Stimulated activated CD4-positive, alpha-beta T cell treated with anti-CD3 and anti-CD28 coated beads, Interleukin-15, amount 100 ng/mL, for 1 hour (primary cell): ENCODE results near the gene ACSF3.

ENCODE experiments used
- DNase-seq, 2 donors: peaks; one replicate each; pipeline ENCODE4 v3.0.0-alpha.2; 2020; ENCODE audit warnings: low read depth in 1 of 2, low spot score in 1 of 2

ACSF3 gene

DNA sequence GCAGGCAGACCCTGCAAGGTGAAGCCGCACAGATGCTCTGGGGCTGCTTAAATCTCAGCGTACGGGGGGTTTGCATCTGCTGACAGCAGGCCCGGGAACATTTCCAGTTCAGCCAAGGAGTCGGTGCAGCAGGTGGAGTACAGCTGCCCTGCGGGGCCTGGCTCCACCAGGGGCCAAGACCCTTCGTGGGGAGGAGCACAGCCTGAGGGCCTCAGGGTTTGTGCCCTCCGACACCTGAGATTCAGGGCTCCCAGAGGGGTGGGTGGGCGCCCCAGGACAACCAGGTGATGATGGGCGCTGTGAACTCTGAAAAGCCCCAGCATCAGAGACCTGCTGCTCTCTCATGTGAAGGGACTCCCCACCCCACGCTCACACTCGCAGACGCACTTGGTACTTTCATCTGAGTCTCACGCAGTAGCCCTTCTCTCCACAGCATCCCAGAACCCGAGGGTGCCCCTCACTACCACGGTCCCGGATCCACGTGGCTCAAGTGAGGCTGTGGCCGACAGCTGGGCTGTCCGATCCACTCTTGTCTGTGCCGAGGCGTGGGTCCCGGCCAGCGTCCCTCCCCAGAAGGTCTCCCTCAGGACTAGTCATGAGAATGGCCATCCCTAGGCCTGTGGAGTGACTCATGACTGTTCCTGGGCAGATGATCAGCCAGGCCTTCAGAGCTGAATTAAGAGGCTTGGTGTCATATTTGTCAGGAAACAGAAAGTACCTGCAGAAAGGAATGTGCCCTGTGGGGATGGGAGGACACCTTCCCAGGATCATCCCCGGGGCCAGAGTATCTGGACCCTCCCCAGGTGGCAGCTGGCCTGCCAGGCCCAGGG is 29.6 kb downstream of the ACSF3 start:
- no peak for DNase-seq

DNA sequence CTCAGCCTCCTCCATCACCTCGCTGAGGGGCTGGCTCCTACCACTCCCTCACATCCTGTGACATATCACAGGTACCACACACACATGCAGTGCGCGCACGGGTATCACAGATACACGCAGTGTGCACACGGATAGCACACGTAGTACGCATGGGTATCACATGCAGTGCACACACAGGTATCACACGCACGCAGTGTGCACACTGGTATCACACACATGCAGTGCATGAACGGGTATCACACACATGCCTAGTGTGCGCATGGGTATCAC is 30.1 kb downstream of the ACSF3 start:
- DNase-seq = no peak

DNA sequence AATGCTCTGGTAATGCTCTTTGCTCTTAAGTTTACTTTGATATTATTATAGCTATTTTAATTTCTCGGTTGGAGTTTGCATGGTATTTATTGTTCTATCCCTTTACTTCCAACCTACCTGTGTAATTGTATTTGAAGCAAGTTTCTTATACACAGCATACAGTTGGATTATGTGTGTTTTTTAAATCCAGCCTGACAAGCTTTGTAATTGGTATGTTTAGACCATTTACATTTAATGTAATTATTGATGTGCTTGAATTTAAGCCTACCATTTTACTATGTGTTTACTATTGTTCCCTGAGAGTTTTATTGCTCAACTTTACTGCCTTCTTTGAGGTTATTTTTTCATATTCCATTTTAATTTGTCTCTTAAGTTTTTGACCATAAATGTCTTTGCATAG is 35.7 kb downstream of the ACSF3 start:
- no peak for DNase-seq

DNA sequence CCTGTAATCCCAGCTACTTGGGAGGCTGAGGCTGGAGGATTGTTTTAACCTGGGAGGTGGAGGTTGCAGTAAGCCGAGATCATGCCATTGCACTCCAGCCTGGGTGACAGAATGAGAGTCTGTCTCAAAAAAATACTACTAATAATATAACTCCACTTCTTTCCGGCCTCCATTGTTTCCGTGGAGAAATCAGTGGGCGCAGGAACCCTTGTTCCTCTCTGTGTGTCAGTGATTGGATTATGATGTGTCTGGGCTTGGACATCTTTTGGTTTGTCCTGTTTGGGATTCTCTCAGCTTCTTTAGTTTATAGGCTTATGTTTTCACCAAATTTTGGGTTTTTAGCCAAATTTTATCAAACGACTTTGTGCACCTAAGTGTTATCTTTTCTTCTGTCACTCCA is 36.8 kb downstream of the ACSF3 start:
- no peak for DNase-seq

DNA sequence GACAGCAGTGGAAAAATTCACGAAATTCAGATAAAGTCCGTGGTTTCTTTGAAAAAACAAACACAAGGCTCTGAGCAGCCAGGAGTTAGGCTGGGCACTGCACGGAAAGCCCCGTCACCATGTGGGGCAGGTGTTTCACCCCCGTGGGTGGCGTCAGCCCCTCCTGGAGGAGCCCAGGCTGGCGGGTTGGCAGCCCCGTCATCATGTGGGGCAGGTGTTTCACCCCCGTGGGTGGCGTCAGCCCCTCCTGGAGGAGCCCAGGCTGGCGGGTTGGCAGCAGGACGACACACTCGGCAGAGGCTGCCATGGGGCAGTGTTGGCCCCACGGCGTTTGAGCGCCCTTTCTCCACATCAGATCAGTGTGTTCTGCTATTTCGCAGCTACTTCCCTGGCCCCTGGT is 38.1 kb downstream of the ACSF3 start:
- DNase-seq = no peak

DNA sequence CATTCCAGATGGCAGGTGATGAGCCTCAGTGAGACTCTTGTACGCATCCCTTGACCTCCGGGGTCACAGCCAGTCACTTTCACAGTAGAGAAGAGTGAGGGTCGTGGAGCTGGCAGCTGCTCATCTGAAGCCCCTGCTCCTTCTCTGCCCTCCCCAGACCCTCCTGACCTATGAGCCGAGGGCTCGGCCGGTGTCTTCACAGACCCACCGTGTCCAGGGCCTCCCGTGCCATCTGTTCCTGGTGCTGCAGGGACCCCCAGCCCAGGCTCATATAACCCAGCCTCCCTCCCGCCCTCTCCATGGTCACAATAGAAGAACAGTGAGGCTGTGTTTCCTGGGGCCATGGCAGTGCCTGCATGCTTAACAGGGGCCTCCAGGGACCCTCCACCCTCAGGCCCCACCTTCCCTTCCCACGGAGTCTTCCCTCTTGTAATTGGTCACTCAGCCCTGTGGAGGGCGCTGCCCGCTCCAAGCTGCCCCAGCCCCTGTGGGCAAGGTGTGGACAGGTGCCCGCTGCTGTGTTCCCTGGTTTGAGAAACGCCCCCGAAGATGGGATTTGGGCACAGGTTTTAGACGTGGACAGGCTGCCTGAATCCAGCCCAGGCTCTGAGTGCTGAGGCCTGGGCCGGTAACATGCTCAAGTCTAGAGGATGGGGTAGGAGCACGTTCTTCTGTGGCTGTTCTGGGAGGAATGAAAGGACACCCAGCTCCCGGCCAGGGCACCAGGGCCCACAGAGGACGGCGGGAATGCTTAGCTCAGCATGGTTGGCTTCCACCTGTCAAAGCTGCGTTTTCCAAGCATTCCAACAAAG is 38.7 kb downstream of the ACSF3 start:
- no peak for DNase-seq

DNA sequence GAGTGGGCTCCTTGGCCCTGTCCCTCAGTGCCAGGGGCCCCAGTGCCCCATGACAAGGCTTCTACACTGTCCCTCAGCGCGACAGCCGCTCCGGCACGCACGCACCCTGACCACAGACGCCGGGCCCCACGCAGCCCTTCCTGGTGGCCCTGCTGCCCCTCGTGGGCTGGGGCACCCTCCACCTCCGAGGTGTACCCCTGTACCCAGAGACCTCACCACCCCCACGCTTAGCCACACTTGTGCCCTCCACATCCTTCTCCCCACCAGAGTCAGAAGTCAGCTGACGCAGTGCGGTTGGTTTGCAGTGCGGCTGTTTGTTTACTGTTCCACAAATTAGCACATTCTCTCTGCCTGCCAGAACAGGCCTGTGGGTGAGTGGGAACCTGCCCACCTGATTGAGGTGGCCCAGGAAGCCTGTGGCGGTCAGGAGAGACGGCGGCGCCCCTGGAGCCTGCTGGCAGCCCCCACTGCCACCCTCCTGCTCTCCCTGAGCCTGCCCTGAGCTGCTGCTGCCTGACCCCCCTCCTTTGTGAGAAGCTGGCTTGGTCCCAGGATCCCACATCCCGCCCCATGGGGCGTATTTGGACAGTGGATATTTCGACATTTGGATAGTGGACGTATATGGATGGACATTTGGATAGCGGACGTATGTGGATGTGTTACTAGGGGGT is 39.9 kb downstream of the ACSF3 start:
- no peak for DNase-seq

DNA sequence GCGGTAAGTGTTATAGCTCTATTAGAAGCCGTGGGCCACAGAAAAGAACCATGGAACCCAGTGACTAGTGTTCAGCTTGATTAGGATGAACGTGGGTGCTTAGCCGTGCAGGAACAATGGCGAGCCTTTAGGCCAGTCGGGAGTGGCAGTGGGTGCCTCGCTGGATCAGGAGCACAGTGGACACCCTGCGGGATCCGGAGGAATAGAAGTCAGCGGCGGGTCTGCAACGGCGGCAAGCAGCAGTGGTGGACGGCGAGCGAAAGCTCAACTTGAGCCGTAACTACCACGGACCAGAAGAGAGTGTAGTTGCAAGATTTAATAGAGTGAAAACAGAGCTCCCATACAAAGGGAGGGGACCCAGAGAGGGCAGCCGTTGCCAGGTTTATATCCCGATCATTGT is 40.6 kb downstream of the ACSF3 start:
- no peak for DNase-seq

DNA sequence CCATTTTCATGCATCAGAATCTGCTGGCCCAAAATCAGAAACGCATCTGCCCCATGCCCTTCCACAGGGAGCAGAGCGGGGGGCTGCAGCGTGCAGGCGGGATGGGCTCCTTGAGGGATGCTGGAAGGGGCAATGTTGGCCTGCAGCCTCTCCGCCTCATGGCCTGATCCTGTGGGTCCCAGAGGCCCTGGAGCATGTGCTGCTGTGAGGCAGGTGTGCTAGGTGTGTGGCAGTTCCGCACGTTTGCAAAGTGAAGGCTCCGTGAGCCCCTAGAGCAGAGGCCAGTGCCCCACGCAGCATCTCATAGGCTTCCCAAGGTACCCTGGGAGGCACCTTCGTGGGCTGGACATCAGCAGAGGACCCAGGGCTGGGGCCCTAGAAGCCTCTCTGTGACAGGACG is 41.5 kb downstream of the ACSF3 start:
- no peak for DNase-seq

DNA sequence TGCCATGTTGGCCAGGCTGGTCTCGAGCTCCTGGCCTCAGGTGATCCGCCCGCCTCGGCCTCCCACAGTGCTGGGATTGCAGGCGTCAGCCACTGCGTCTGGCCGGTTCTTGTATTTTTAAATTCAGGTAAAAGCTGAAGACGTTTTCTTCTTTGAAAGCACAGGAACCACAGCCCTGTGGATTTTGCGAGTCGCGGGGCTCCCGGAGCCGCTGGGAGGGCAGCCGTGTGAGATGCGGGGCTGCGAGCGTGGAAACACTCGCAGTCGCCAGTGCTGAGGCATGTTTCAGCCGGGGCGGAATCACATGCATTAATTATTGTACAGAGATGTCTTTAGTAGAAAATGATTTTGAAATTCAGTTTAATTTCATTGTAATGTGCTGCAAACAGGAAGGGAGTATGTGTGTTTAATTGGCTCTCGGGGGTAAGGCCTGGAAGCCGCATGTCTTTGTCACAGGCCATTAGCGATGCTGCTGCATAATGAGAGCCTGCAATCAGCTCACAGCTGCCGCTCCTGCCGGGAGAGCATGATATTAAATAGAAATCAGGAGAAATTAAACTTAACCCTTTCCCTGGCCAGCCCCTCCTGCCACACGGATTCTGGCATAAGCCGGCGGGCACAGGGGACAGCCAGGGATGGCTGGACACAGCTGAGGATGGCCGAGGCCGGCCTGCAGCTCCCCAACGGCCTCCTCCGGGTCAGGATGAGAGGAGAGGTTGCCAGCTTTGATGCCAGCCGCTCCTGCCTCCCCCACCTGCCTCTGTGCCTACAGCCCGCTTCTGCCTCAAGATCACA is 42.5 kb downstream of the ACSF3 start:
- DNase-seq = no peak

DNA sequence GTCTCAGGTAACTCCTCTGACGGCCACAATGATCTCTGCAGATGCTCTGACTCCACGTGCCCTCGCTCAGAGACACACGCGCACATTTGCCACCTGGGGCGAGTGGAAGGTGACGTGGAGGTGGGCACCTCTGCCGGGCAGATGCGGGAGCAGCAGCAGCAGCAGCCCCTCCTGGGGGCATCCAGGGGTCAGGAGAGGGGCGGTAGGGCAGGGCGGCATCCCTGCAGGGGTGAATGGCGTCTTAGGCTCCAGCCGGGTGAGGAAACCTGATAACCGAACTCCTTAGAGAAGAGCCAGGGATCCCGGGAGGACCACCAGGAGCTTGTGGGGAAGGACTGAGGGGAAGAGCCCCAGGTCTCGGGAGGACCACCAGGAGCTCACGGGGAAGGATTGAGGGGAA is 43.3 kb downstream of the ACSF3 start:
- DNase-seq = no peak

DNA sequence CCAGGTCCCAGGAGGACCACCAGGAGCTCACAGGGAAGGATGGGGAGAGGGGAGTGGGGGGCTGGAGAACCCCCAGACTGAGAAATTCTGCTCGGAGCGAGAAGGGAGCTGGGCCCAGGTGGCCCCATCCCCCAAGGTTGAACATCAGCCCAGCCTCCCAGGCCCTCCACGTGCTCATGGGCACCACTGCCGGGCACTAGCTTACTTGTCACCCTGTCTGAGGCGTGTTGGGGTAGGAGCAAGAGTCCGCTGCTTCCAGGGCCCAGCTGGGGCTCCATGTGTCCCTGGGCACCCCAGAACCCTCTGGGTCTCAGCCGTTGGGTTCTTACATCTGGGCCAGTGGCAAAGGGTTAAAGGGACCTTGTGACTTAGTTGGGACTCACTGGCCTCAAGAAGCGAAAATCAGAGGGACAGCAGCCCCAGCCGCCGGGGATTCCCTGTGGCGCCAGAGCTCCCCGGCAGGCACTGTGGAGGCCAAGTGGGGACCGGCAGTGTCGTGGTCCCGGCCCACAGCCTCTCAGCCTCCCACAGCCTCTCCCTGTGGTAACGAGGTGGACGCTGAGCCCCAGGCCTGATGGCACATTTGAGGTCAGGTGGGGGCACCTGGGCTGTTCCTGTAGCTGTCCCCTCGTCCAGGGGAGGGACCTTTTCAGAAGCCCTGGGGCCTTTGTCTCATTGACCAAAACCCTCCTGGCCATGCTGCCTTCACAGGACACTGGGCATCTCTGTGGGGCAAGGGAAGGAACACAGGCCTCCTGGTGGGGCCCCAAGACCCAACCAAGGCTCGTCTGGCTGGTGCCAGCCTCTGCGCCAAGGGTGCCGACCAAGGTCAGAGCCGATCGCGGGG is 44.2 kb downstream of the ACSF3 start:
- no peak for DNase-seq

DNA sequence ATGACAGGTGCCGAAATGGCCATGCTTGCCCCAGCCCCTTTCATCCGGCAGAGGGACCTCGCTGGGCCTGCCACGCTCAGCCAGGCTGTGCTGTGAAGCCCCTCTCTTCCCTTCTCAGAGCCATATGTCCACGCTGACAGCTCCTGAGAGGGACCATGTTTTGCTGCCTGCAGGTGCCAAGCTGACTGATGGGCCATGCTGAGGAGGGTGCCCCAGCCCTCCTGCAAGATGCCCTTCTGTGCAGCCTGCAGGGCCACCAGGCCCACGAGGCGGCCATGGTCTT is 44.8 kb downstream of the ACSF3 start:
- DNase-seq = no peak

DNA sequence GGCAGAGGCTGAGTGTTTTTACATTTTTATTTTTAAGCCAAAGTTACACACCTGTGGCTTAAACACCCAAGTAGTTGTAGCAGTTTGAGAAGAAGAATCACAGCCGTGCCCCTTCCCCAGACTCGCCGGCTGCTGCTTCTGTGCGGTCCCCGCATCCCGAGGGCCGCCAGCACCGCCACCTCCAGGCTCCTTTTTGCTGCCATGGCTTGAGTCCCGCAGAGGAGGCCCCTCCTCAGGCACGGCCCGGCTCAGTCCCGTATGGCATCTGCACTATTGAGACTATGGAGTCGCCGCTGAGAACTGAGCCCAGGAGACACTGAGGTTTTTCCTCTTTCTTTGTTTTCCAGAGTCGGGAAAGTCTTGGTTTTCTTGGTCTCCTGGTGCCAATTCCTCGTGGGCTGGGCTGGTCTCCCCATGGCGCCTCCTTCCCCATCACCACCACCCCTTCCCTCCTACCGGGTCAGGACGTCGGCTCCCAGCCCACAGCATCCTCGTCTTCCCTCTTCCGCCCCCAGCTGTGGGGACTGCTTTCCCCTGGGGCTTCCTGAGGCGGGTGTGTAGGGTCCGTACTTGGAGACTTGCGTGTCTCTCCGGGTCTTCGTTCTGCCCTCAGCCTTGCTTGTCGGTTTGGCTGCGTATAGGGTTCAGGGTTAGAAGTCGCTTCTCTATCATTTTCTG is 45.3 kb downstream of the ACSF3 start:
- DNase-seq = no peak

DNA sequence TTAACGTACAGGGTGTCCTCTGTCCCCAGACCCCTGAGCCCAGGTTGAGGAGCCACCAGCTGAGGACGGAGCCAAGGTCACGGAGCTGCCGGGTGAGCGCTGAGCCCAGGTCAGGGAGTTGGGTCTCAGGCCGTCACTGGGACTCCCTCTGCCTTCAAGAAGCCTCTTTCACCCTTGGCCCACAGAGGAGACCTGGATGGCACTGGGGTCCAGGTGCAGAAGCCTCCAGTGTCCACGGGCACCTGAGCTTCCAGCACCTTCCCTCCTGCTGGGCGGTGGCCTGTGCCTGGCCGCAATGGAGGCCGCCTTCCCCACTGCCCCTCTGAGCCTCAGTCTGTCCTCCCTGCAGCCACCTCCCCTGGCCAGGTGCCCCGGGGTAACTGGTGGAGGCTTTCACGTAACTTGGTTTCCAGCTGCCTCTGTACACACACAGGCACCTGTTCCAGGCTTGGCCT is 46.3 kb downstream of the ACSF3 start:
- DNase-seq = no peak

DNA sequence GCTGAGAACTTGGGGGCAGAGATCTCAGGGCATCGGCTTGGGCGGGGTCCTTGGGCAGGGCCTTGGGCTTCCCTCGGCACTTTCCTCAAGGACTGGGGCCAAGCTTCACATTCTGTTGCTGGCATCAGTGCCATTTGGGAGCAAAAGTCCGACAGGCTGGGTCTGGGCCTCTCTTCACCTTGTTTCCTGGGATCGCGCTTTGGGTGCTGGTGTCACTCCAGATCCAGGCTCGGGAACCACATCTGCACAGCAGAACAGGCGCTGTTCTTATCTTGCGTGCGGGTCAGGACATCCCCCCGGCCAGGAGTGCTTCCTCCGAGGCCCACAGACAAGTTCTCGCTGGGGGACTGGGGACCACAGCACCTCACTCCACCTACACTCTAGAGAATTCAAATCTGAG is 46.7 kb downstream of the ACSF3 start:
- DNase-seq = no peak

DNA sequence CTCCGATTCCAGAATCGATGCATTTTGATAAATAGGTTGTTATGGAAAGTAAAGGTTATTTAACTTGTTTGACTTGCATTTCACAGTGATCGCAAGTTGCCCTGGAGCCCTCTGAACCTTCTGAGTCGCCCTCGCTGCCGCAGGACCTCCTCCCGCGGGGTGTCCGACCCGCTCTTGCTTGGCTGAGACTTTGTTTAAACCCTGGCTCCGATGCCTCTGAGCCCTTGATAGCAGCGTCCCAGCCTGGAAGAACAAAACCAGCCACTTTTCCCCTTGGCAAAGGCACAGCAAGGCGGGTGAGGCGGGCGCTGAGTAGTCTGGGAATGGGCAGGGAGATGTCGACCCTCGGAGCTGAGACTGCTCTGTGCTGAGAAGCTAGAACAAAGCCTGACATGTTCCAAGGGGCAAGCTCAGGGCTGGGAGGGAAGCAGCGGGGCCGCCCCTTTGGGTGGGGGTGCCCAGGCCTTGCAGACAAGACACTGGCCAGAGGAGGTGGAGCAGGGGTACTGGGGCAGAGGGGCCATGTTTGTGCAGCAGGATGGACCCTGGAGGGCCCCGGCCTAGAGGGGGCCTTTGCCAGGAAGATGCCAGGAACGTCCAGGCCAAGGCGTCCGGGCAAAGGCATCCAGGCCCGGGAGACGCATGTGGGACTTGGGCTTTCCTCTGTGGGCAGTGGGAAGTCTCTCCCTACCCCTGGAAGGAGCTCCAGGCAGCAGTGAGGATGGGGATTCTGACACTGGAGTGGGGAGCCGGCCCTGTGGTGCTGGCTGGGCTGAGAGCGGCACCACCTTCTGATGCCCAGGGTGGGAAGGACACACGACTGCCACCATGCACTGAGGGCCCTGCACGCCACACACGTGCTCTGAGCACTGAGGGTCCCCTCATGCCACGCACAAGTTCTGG is 47.6 kb downstream of the ACSF3 start:
- no peak for DNase-seq

DNA sequence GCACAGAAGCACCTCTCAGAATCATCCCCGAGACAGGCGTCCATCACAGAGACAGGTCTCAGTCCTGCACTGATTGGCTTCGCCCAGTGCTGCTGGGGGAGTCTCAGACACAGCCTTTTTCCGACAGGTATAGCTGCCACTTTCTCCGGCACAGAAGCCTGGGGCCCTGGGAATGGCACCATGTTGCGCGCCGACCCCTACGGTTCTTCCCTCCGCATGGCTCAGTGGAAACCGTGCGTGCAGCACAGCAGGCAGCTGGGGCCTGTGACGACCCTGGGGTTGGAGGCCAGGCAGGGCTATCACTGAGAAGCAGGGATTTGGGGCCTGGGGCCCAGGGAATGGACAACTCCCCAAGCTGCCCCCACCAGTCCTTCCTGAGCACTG is 48.2 kb downstream of the ACSF3 start:
- no peak for DNase-seq
